Measurements from ENCODE around the gene LIG4. TPM values are rescaled to one million over a fixed set of nuclear protein-coding genes. Genes with fewer than 3 reads are reported as not detected.

Gene LIG4
- total RNA-seq, 3 donors from 2014 or later, result 10.1 to 11.1 (median 10.1) TPM

GRCh38 chr13:108227651-108228272 is 12.4 kb upstream of the LIG4 start:
- Histone ChIP-seq H3K27me3 (no peaks in the 10 kb centered on the region), H3K27ac (no peak overlapping the region), H3K36me3 (no peaks in the 10 kb centered on the region), H3K9me3 (no peaks in the 10 kb centered on the region), H3K4me1 (no peaks in the 10 kb centered on the region), H3K4me3 (no peak overlapping the region)
- no peak for DNase-seq (ENCODE audit: low spot score in 2 of 2)
- intact Hi-C loops (cut with DNase I; ENCODE audit: low total_unique reads), result no loop called here
- TF ChIP-seq POLR2AphosphoS5 (IDR thresholded peaks at IDR 0.05) (no peak), CTCF (IDR thresholded peaks at IDR 0.05) (peak; percentile 55 to 67 (median 64)), POLR2A (IDR thresholded peaks at IDR 0.05) (no peak)

- intact Hi-C loops (cut with DNase I; ENCODE audit: low total_unique reads), result no loop called here
- H3K27ac ChIP-seq, result peak overlapping the region in 1 of 2 donors; percentile 19
Measured at GRCh38 chr13:108226184-108226583, 10.8 kb upstream of the LIG4 start.

GRCh38 chr13:108225440-108225839 is 10.1 kb upstream of the LIG4 start:
- no peak for DNase-seq (ENCODE audit: low spot score in 2 of 2)
- H3K4me1 ChIP-seq, result no peaks in the 10 kb centered on the region
- no peaks in the 10 kb centered on the region for H3K36me3 ChIP-seq
- H3K27me3 ChIP-seq, result no peaks in the 10 kb centered on the region
- H3K4me3 ChIP-seq, result no peak overlapping the region
- intact Hi-C loops (cut with DNase I; ENCODE audit: low total_unique reads), result no loop called here
- TF ChIP-seq POLR2AphosphoS5 (IDR thresholded peaks at IDR 0.05) (no peak), CTCF (IDR thresholded peaks at IDR 0.05) (no peak), POLR2A (IDR thresholded peaks at IDR 0.05) (no peak)
- H3K9me3 ChIP-seq, result no peaks in the 10 kb centered on the region
- no peak overlapping the region for H3K27ac ChIP-seq

More at GRCh38 chr13:108226184-108226583, 10.8 kb upstream of the LIG4 start:
- TF ChIP-seq CTCF (IDR thresholded peaks at IDR 0.05) (no peak), POLR2A (IDR thresholded peaks at IDR 0.05) (no peak), POLR2AphosphoS5 (IDR thresholded peaks at IDR 0.05) (no peak)
- Histone ChIP-seq H3K4me3 (no peak overlapping the region), H3K4me1 (no peaks in the 10 kb centered on the region), H3K27me3 (no peaks in the 10 kb centered on the region), H3K9me3 (no peaks in the 10 kb centered on the region), H3K36me3 (no peaks in the 10 kb centered on the region)
- no peak for DNase-seq (ENCODE audit: low spot score in 2 of 2)

GRCh38 chr13:108223687-108224503 is 8.6 kb upstream of the LIG4 start:
- H3K36me3 ChIP-seq, result no peaks in the 10 kb centered on the region
- no peaks in the 10 kb centered on the region for H3K9me3 ChIP-seq
- TF ChIP-seq CTCF (IDR thresholded peaks at IDR 0.05) (no peak), POLR2AphosphoS5 (IDR thresholded peaks at IDR 0.05) (no peak), POLR2A (IDR thresholded peaks at IDR 0.05) (no peak)
- intact Hi-C loops (cut with DNase I; ENCODE audit: low total_unique reads), result no loop called here
- peaks cover 0 to 4% of the 10 kb centered on the region in 2 donors for H3K4me1 ChIP-seq
- DNase-seq (ENCODE audit: low spot score in 2 of 2), result no peak
- H3K27me3 ChIP-seq, result no peaks in the 10 kb centered on the region
- H3K4me3 ChIP-seq, result no peak overlapping the region
- no peak overlapping the region for H3K27ac ChIP-seq

- H3K27me3 ChIP-seq, result no peaks in the 10 kb centered on the region
- H3K4me3 ChIP-seq, result peak overlapping the region in 1 of 3 donors; percentile 16
- intact Hi-C loops (cut with DNase I; ENCODE audit: low total_unique reads), result no loop called here
- H3K9me3 ChIP-seq, result no peaks in the 10 kb centered on the region
- no peak for DNase-seq (ENCODE audit: low spot score in 2 of 2)
- TF ChIP-seq POLR2A (IDR thresholded peaks at IDR 0.05) (no peak), POLR2AphosphoS5 (IDR thresholded peaks at IDR 0.05) (no peak)
- H3K36me3 ChIP-seq, result no peaks in the 10 kb centered on the region
- peaks cover 0 to 4% of the 10 kb centered on the region in 2 donors for H3K4me1 ChIP-seq
- no peak overlapping the region for H3K27ac ChIP-seq
Measured at GRCh38 chr13:108220041-108220440, 4.7 kb upstream of the LIG4 start.

Measured in breast epithelium (tissue), 4 donors.